PC-3 (cell line): Measurements from ENCODE around the gene CSNK1D. TPM values are rescaled to one million over a fixed set of nuclear protein-coding genes. Genes with fewer than 3 reads are reported as not detected.

Source experiments
- ATAC-seq: fragments of 200-7000 bp; cut with Tn5 transposase; 2 replicates; pipeline ENCODE4 v1.9.1; 2020; ENCODE audit warnings: mild to moderate bottlenecking, moderate library complexity
- BruUV-seq: library from RNA; stranded (reverse); fragments of 400-500 nt; replicated peaks from 2 replicates; lab custom pipeline; 2021; lab: Mats Ljungman, UMichigan
- CTCF ChIA-PET: fragments of 300-600 bp; sonication (Branson Sonifier 250); formaldehyde crosslinking; loops from one replicate; lab custom pipeline; 2022; ENCODE audit warnings: antibody characterized with exemption; lab: Charles Lee
- POLR2A ChIA-PET: fragments of 300-600 bp; sonication (Branson Sonifier 250); formaldehyde crosslinking; loops from one replicate; lab custom pipeline; 2022; ENCODE audit warnings: antibody characterized with exemption; ENCODE audit not compliant: unreplicated experiment; lab: Charles Lee
- DNase-seq: peaks from one replicate; pipeline ENCODE4 v3.0.0-alpha.2; 2015
- H2AFZ ChIP-seq: fragments of 300-600 bp; sonication (generic); 2 replicates; pipeline ENCODE4 v1.6.0; 2016; ENCODE audit warnings: antibody characterized with exemption, low read length
- H3F3A ChIP-seq: fragments of 300-600 bp; sonication (generic); one replicate; pipeline ENCODE4 v1.6.0; 2017; ENCODE audit warnings: antibody characterized with exemption, low read length, control low read depth, mild to moderate bottlenecking; ENCODE audit not compliant: unreplicated experiment
- H3K27ac ChIP-seq: fragments of 300-600 bp; sonication (generic); 2 replicates; pipeline ENCODE4 v1.5.1; 2016; ENCODE audit warnings: mild to moderate bottlenecking, low read length
- H3K27me3 ChIP-seq: fragments of 300-600 bp; sonication (generic); 2 replicates; pipeline ENCODE4 v1.6.1; 2016; ENCODE audit warnings: low read length, mixed read lengths
- H3K36me3 ChIP-seq: fragments of 300-600 bp; sonication (generic); 2 replicates; pipeline ENCODE4 v1.6.1; 2016; ENCODE audit warnings: low read depth, mixed run types, low read length, mixed read lengths
- H3K4me1 ChIP-seq: fragments of 300-600 bp; sonication (generic); 2 replicates; pipeline ENCODE4 v1.5.1; 2016; ENCODE audit warnings: low read length; ENCODE audit not compliant: insufficient read depth
- H3K4me2 ChIP-seq: fragments of 300-600 bp; sonication (generic); 2 replicates; pipeline ENCODE4 v1.6.0; 2016; ENCODE audit warnings: low read length
- H3K4me3 ChIP-seq: fragments of 300-600 bp; sonication (generic); 2 replicates; pipeline ENCODE4 v1.5.1; 2016; ENCODE audit warnings: mild to moderate bottlenecking, low read length, mixed read lengths
- H3K79me2 ChIP-seq: fragments of 300-600 bp; sonication (generic); 2 replicates; pipeline ENCODE4 v1.6.1; 2017; ENCODE audit warnings: low read length, mixed read lengths
- H3K9ac ChIP-seq: fragments of 300-600 bp; sonication (generic); 2 replicates; pipeline ENCODE4 v1.6.0; 2016; ENCODE audit warnings: mild to moderate bottlenecking, low read length
- H3K9me2 ChIP-seq: fragments of 300-600 bp; sonication (generic); replicated peaks from 2 replicates; pipeline ENCODE4 v1.6.1; 2016; ENCODE audit warnings: mixed run types, low read length, mixed read lengths
- H3K9me3 ChIP-seq: fragments of 300-600 bp; sonication (generic); 2 replicates; pipeline ENCODE4 v1.6.1; 2016; ENCODE audit warnings: low read length, mixed read lengths
- H4K20me1 ChIP-seq: fragments of 300-600 bp; sonication (generic); 2 replicates; pipeline ENCODE4 v1.6.1; 2016; ENCODE audit warnings: low read length, mixed read lengths
- CTCF ChIP-seq: fragments of 300-600 bp; sonication (generic); conservative IDR thresholded peaks from 2 replicates; pipeline ENCODE4 v1.5.1; 2017; ENCODE audit warnings: antibody characterized with exemption, low read depth, mild to moderate bottlenecking, low read length
- EZH2 ChIP-seq: fragments of 300-600 bp; sonication (generic); IDR thresholded peaks from one replicate; pipeline ENCODE4 v1.6.1; 2017; ENCODE audit warnings: antibody characterized with exemption, mild to moderate bottlenecking, low read length; ENCODE audit not compliant: unreplicated experiment
- EZH2phosphoT487 ChIP-seq: fragments of 300-600 bp; sonication (generic); IDR thresholded peaks from 2 replicates; pipeline ENCODE4 v1.6.1; 2018; ENCODE audit warnings: mild to moderate bottlenecking, antibody characterized with exemption, low read length, borderline replicate concordance
- intact Hi-C: fragments of 100-400 bp; cut with micrococcal nuclease; formaldehyde crosslinking; loops from 2 replicates; pipeline ENCODE4 v1.9.0; 2023
- total RNA-seq: library from RNA; depleted of rRNA; stranded (reverse); fragments of >200 nt; gene quantifications from 2 replicates; pipeline ENCODE4 v1.2.3, GENCODE V29; 2014

CSNK1D gene
- total RNA-seq, 1 experiment from 2014 or later = 58.6 TPM

GRCh38 chr17:82245134-82246039 lies 28.1 kb downstream of the CSNK1D start:
- ATAC-seq (no peak), DNase-seq (no peak)
- BruUV-seq = no TSS peak
- TF ChIP-seq EZH2phosphoT487 = no peak
- Histone ChIP-seq H3K4me2 (no peak overlapping the region), H4K20me1 (peaks cover 19% of the 10 kb centered on the region), H3K27me3 (no peaks in the 10 kb centered on the region), H3K9ac (no peak overlapping the region), H3K9me2 (no peaks in the 10 kb centered on the region), H2AFZ (no peak overlapping the region), H3F3A (peaks cover 55% of the 10 kb centered on the region), H3K27ac (peak overlapping the region; percentile 94), H3K9me3 (no peaks in the 10 kb centered on the region), H3K79me2 (peaks cover 15% of the 10 kb centered on the region; the same call in 1 of the 2 replicates), H3K4me3 (no peak overlapping the region), H3K36me3 (peaks cover 65% of the 10 kb centered on the region), H3K4me1 (peaks cover 42% of the 10 kb centered on the region)
- POLR2A ChIA-PET = no interaction called here
- intact Hi-C loops = loop anchor here (1.0 to 10.0 kb wide), 4 partner anchors 51 to 209 kb away; partner anchors contain the start of genes CYBC1 and NARF
- CTCF ChIA-PET = interaction anchor here (1.7 kb wide), 1 partner anchor 39 kb away, joined by 4 read pairs; no protein-coding TSS in a partner anchor

- no peak overlapping the region for H3K4me3 ChIP-seq
- intact Hi-C loops = loop anchor here (2.0 to 10.0 kb wide), 3 partner anchors 37 to 210 kb away; partner anchors contain the start of genes CYBC1 and NARF
- ChIA-PET POLR2A (no interaction called here), CTCF (interaction anchor here (0.5 kb wide), 1 partner anchor 10 kb away, joined by 6 read pairs; no protein-coding TSS in a partner anchor)
- ATAC-seq (no peak), DNase-seq (peak; percentile 50)
- peaks cover 15% of the 10 kb centered on the region; the same call in 1 of the 2 replicates for H3K79me2 ChIP-seq
- H3K4me1 ChIP-seq = peaks cover 49% of the 10 kb centered on the region
- H3K36me3 ChIP-seq = peaks cover 58% of the 10 kb centered on the region
- TF ChIP-seq EZH2phosphoT487 (no peak), EZH2 (no peak), CTCF (peak; percentile 72)
- no TSS peak for BruUV-seq
- no peaks in the 10 kb centered on the region for H3K9me2 ChIP-seq
- no peak overlapping the region for H3K27ac ChIP-seq
- H3F3A ChIP-seq = peaks cover 62% of the 10 kb centered on the region
- peaks cover 23% of the 10 kb centered on the region for H4K20me1 ChIP-seq
- H3K9me3 ChIP-seq = no peaks in the 10 kb centered on the region
- no peak overlapping the region for H3K9ac ChIP-seq
- H2AFZ ChIP-seq = no peak overlapping the region
- no peaks in the 10 kb centered on the region for H3K27me3 ChIP-seq
- H3K4me2 ChIP-seq = no peak overlapping the region
These were observed 28.9 kb downstream of the CSNK1D start for GRCh38 chr17:82244413-82245133.
